Measurements from ENCODE around the gene CNTNAP5. TPM values are rescaled to one million over a fixed set of nuclear protein-coding genes. Genes with fewer than 3 reads are reported as not detected.

CNTNAP5 gene
- total and polyA plus RNA-seq, 4 donors: not detected

DNA sequence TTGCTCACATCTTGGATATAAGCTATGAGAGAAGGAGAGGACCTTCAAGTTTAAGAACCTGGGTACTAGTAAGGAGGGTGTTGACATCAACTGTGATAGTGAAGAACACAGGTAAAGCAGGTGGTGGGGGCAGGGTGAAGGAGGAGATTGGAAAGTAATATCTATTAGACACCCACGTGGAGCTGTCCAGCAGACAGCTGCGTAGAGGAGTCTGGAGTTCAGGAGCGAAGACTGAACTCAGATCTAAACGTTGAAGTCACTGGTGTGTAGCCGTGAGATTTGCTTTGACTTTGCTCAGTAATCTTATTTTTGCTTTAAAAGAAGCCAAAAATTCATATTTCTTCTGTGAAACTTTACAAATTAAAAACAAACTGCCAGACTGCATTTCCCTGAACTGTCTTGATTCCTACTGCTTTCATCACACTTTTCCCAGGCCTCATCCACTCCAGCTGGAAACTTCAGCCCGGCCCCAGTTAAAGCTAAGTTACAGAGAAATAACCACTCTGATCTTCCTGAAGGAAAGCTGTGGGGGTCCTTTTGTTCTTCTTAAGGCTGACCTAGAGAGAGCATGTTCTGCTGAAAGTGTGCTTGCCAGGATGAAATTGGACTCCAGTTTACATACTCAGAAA lies 533.3 kb downstream of the CNTNAP5 start:
- Histone ChIP-seq H3K4me1 (ENCODE audit: control insufficient read depth in 4 of 4, insufficient read depth in 4 of 4, low read length in 3 of 4) (no peaks in the 10 kb centered on the region), H3K27ac (ENCODE audit: low read depth in 1 of 2, low read length in 2 of 2) (no peak overlapping the region), H3K9ac (ENCODE audit: low read depth in 1 of 2, low read length in 2 of 2) (no peak overlapping the region), H3K9me3 (ENCODE audit: control insufficient read depth in 4 of 4, low read length in 3 of 4) (no peaks in the 10 kb centered on the region), H3K4me3 (ENCODE audit: low read depth in 1 of 3, low read length in 3 of 3) (no peak overlapping the region), H3K27me3 (ENCODE audit: control insufficient read depth in 4 of 4, insufficient read depth in 4 of 4, low read length in 3 of 4) (no peaks in the 10 kb centered on the region), H3K36me3 (ENCODE audit: control insufficient read depth in 4 of 4, insufficient read depth in 3 of 4, low read depth in 1 of 4, low read length in 3 of 4) (no peaks in the 10 kb centered on the region)
- TF ChIP-seq HNF4A (conservative IDR thresholded peaks at IDR 0.05) (no peak), GABPA (IDR thresholded peaks at IDR 0.05 in 1 of 2, conservative IDR thresholded peaks at IDR 0.05 in 1 of 2) (no peak), JUND (IDR thresholded peaks at IDR 0.05) (no peak), REST (IDR thresholded peaks at IDR 0.05) (no peak), MAX (IDR thresholded peaks at IDR 0.05) (no peak), CTCF (IDR thresholded peaks at IDR 0.05; ENCODE audit: low read depth, low read length, missing input control) (no peak), FOXA2 (IDR thresholded peaks at IDR 0.05) (no peak), SP1 (IDR thresholded peaks at IDR 0.05) (no peak), RXRA (IDR thresholded peaks at IDR 0.05) (no peak), YY1 (IDR thresholded peaks at IDR 0.05) (no peak), EGR1 (IDR thresholded peaks at IDR 0.05; ENCODE audit: low read depth in 2 of 2) (no peak), NR2F2 (IDR thresholded peaks at IDR 0.05) (no peak)
- TF ChIP-seq, protein P1, sequence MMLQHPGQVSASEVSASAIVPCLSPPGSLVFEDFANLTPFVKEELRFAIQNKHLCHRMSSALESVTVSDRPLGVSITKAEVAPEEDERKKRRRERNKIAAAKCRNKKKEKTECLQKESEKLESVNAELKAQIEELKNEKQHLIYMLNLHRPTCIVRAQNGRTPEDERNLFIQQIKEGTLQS (IDR thresholded peaks at IDR 0.05): no peak
- DNase-seq (ENCODE audit: low spot score): no peak
- WGBS: 65% methylated on average over 6 of the region's 6 CpGs

DNA sequence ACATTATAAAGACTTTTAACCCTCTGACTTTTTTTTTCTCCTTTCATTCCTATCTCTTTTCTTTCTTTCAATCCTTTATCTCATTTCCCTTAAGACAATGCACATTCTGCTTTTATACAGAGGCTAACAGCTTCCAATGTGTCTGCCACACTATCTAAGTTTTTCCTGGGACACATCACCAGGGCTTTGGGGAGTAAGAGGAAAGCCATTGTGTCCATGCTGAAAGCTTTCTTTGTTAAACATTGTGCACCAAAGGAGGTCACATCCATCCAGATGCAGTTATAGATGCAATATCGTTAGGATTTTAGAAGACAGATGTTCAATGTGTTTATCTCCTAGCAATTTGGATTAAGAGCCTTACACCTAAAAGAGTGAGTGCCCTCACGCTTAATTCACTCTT lies 534.1 kb downstream of the CNTNAP5 start:
- no peak overlapping the region for H3K9ac ChIP-seq (ENCODE audit: low read depth in 1 of 2, low read length in 2 of 2)
- no peak overlapping the region for H3K27ac ChIP-seq (ENCODE audit: low read depth in 1 of 2, low read length in 2 of 2)
- no peaks in the 10 kb centered on the region for H3K36me3 ChIP-seq (ENCODE audit: control insufficient read depth in 4 of 4, insufficient read depth in 3 of 4, low read depth in 1 of 4, low read length in 3 of 4)
- TF ChIP-seq CTCF (IDR thresholded peaks at IDR 0.05; ENCODE audit: low read depth, low read length, missing input control): no peak
- no peak for TF ChIP-seq YY1 (IDR thresholded peaks at IDR 0.05)
- TF ChIP-seq EGR1 (IDR thresholded peaks at IDR 0.05; ENCODE audit: low read depth in 2 of 2): no peak
- TF ChIP-seq HNF4A (conservative IDR thresholded peaks at IDR 0.05): no peak
- TF ChIP-seq, protein P1 (IDR thresholded peaks at IDR 0.05): no peak
- no peak for TF ChIP-seq HNF4G (IDR thresholded peaks at IDR 0.05)
- no peak for TF ChIP-seq REST (IDR thresholded peaks at IDR 0.05)
- TF ChIP-seq GABPA (IDR thresholded peaks at IDR 0.05 in 1 of 2, conservative IDR thresholded peaks at IDR 0.05 in 1 of 2): no peak
- no peak for TF ChIP-seq FOXA1 (IDR thresholded peaks at IDR 0.05)
- TF ChIP-seq JUND (IDR thresholded peaks at IDR 0.05): no peak
- TF ChIP-seq, protein P2, sequence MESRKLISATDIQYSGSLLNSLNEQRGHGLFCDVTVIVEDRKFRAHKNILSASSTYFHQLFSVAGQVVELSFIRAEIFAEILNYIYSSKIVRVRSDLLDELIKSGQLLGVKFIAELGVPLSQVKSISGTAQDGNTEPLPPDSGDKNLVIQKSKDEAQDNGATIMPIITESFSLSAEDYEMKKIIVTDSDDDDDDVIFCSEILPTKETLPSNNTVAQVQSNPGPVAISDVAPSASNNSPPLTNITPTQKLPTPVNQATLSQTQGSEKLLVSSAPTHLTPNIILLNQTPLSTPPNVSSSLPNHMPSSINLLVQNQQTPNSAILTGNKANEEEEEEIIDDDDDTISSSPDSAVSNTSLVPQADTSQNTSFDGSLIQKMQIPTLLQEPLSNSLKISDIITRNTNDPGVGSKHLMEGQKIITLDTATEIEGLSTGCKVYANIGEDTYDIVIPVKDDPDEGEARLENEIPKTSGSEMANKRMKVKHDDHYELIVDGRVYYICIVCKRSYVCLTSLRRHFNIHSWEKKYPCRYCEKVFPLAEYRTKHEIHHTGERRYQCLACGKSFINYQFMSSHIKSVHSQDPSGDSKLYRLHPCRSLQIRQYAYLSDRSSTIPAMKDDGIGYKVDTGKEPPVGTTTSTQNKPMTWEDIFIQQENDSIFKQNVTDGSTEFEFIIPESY (IDR thresholded peaks at IDR 0.05): no peak
- TF ChIP-seq NR2F2 (IDR thresholded peaks at IDR 0.05): no peak
- TF ChIP-seq SP1 (IDR thresholded peaks at IDR 0.05): no peak
- WGBS: 57% methylated on average over 2 of the region's 2 CpGs
- DNase-seq (ENCODE audit: low spot score): no peak
- no peaks in the 10 kb centered on the region for H3K27me3 ChIP-seq (ENCODE audit: control insufficient read depth in 4 of 4, insufficient read depth in 4 of 4, low read length in 3 of 4)
- H3K4me1 ChIP-seq (ENCODE audit: control insufficient read depth in 4 of 4, insufficient read depth in 4 of 4, low read length in 3 of 4): no peaks in the 10 kb centered on the region
- H3K9me3 ChIP-seq (ENCODE audit: control insufficient read depth in 4 of 4, low read length in 3 of 4): no peaks in the 10 kb centered on the region
- no peak overlapping the region for H3K4me3 ChIP-seq (ENCODE audit: low read depth in 1 of 3, low read length in 3 of 3)
